ENCODE results near the gene CHURC1.
A peak's percentile ranks its signal among the peaks of the same experiment; 100 is the strongest.

The CHURC1 gene

DNA sequence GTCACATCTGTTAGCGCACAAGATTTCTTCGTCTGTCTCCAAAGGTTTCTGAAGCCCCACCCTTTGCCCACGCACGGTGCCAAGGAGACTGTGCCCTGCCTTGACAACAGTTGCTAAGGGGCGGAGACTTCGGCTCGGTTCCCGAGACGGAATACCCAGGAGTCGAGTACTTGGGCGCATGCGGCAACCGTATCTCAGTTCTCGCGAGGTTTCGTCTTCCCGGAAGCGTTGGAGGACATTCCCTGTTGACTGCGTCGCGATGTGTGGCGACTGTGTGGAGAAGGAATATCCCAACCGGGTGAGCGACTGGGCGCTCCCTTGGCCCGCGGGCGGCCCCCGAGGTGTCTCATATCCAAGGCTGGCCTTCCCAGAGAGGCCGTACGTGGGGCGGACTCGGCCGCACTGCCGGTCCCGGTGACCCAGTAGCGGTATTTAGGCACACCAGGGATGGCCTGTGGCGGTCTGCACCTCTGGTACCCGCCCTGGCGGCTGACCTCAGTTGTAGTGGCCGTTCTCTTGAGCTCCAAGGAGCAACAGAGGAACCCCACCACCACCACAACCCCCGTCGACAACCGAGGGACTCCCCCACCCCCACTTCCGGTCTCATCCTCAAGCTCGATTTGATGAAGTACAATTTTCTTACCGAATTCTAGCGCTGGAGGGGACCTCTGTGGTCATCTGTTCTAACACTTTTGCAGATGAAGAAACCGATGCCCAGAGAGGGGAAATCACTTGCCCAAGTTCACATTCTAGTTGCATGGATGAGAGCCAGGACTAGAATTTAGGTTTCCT is at the start of gene CHURC1:
Gene CHURC1 (plus strand): TSS at position 219 of the 792 bp plus-strand sequence. CDS start 41 bp downstream, at position 260.
- Histone ChIP-seq H3K9ac (ENCODE audit: low read length) (peak within 1 kb of the TSS; percentile 97), H3K4me3 (ENCODE audit: low read length) (peak within 1 kb of the TSS; percentile 95), H3K27me3 (replicated peaks; ENCODE audit: control insufficient read depth, insufficient read depth, low read length) (peaks cover 3% of the 10 kb centered on the region), H3K4me1 (ENCODE audit: control insufficient read depth, insufficient read depth, low read length) (peaks cover 42% of the 10 kb centered on the region), H3K36me3 (ENCODE audit: control insufficient read depth, insufficient read depth, low read length, severe bottlenecking) (no peaks in the 10 kb centered on the region), H3K9me3 (ENCODE audit: control insufficient read depth, low read length) (no peaks in the 10 kb centered on the region)
- DNase-seq (ENCODE audit: low read depth): peak; percentile 100

DNA sequence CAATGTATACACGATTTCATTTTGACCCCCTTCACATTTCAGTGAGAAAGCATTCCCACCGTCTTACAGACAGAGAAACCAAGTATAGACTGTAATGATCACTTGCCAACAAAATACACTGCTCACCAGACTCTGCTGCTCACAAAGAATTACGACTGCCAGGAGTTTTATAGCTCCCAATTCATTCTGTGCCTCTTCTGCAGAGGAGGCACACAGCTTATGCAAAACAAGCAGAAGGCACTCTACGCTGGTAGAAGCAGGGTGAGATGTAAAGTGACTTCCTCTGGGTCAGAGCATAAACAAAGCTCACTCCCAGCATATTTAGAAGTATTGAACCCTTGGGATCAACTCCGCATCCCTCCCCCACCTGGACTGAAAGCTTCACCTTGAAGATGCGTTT is 49.1 kb upstream of the CHURC1 start:
- peaks cover 69% of the 10 kb centered on the region for H3K27me3 ChIP-seq (replicated peaks; ENCODE audit: control insufficient read depth, insufficient read depth, low read length)
- no peaks in the 10 kb centered on the region for H3K4me1 ChIP-seq (ENCODE audit: control insufficient read depth, insufficient read depth, low read length)
- no peaks in the 10 kb centered on the region for H3K36me3 ChIP-seq (ENCODE audit: control insufficient read depth, insufficient read depth, low read length, severe bottlenecking)
- DNase-seq (ENCODE audit: low read depth): no peak
- no peak overlapping the region for H3K4me3 ChIP-seq (ENCODE audit: low read length)
- peaks cover 6% of the 10 kb centered on the region for H3K9me3 ChIP-seq (ENCODE audit: control insufficient read depth, low read length)
- H3K9ac ChIP-seq (ENCODE audit: low read length): no peak overlapping the region

DNA sequence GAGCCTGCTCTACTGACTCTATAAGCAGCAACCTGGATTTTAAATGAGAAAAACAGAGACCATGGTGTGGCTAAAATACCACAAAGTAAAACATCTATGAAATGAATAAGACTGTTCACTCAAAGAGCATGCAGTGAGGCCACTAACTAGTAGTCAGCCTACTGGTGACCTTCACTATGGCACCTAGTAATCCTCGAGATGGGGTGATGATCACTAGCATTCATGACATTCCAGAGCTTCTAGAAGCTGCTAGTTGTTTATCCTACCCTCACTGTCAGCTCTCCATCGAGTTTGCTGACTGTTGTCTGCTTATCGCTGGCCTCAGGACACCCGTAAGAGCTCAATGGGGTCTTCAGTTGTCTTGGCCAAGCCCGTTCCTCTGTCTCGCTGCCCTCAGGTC is 48.3 kb upstream of the CHURC1 start:
- Histone ChIP-seq H3K9me3 (ENCODE audit: control insufficient read depth, low read length) (peaks cover 6% of the 10 kb centered on the region), H3K9ac (ENCODE audit: low read length) (no peak overlapping the region), H3K4me1 (ENCODE audit: control insufficient read depth, insufficient read depth, low read length) (no peaks in the 10 kb centered on the region), H3K4me3 (ENCODE audit: low read length) (no peak overlapping the region), H3K27me3 (replicated peaks; ENCODE audit: control insufficient read depth, insufficient read depth, low read length) (peaks cover 68% of the 10 kb centered on the region), H3K36me3 (ENCODE audit: control insufficient read depth, insufficient read depth, low read length, severe bottlenecking) (no peaks in the 10 kb centered on the region)
- DNase-seq (ENCODE audit: low read depth): no peak

DNA sequence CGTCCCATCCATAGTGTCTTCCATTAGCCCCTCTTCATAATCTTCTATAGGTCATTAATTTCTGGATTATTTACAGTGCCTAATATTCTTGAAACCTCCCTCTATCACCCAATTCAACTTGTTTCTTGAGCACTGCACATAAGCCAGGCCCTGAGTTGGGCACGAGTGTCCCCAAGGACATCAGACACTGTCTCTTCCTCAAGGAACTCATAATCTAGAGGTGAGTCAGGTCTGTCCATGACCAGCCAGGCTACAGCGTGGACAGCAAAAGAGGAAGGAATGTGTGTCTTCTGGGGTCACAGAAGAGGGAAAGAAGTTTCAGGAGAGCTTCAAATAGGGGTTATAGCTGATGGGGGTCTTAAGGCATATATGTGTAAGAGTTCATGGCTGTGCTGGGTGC is 47.1 kb upstream of the CHURC1 start:
- no peak overlapping the region for H3K4me3 ChIP-seq (ENCODE audit: low read length)
- no peaks in the 10 kb centered on the region for H3K36me3 ChIP-seq (ENCODE audit: control insufficient read depth, insufficient read depth, low read length, severe bottlenecking)
- no peak for DNase-seq (ENCODE audit: low read depth)
- no peaks in the 10 kb centered on the region for H3K4me1 ChIP-seq (ENCODE audit: control insufficient read depth, insufficient read depth, low read length)
- no peak overlapping the region for H3K9ac ChIP-seq (ENCODE audit: low read length)
- peaks cover 60% of the 10 kb centered on the region for H3K27me3 ChIP-seq (replicated peaks; ENCODE audit: control insufficient read depth, insufficient read depth, low read length)
- peaks cover 7% of the 10 kb centered on the region for H3K9me3 ChIP-seq (ENCODE audit: control insufficient read depth, low read length)

DNA sequence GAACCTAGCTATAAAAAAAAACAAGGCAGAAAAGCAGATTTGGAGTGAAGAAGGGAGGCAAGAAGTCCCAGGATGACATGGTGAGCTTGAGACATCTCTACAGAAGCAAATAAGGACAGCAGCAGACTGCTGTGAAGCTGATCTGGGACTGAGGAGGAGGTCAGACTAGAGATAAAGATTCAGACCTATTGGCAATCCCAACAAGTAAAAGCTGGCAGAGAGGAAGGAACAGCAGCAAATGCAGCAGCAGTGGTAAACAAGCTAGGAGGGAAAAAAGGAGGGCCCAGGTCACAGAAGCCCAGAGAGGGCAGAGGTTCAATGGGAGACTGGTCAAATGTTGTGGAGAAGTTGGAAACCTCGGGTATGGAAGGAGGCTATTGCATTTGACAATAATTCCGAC is 45.9 kb upstream of the CHURC1 start:
- Histone ChIP-seq H3K4me3 (ENCODE audit: low read length) (no peak overlapping the region), H3K27me3 (replicated peaks; ENCODE audit: control insufficient read depth, insufficient read depth, low read length) (peaks cover 53% of the 10 kb centered on the region), H3K4me1 (ENCODE audit: control insufficient read depth, insufficient read depth, low read length) (no peaks in the 10 kb centered on the region), H3K9ac (ENCODE audit: low read length) (no peak overlapping the region), H3K36me3 (ENCODE audit: control insufficient read depth, insufficient read depth, low read length, severe bottlenecking) (no peaks in the 10 kb centered on the region), H3K9me3 (ENCODE audit: control insufficient read depth, low read length) (peaks cover 11% of the 10 kb centered on the region)
- DNase-seq (ENCODE audit: low read depth): no peak

DNA sequence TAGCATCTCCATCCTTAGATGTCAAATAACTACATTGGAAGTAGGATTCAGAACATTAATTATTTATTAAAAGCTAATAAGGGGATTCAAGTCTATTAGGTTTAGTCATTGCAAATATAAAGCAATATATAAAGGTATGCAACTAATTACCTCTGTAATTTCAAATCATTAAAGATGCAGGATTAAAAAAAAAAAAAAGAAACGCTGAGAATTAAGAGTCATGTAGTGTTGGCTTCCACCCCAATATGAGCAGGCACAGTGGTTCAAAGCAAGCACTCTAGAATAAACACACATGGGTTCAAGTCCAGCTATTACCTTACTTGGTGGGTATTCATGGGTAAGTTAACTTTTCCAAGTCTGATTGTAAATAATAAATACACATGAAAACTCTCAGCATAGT is 45.4 kb upstream of the CHURC1 start:
- Histone ChIP-seq H3K27me3 (replicated peaks; ENCODE audit: control insufficient read depth, insufficient read depth, low read length) (peaks cover 50% of the 10 kb centered on the region), H3K4me3 (ENCODE audit: low read length) (no peak overlapping the region), H3K9ac (ENCODE audit: low read length) (no peak overlapping the region), H3K36me3 (ENCODE audit: control insufficient read depth, insufficient read depth, low read length, severe bottlenecking) (no peaks in the 10 kb centered on the region), H3K4me1 (ENCODE audit: control insufficient read depth, insufficient read depth, low read length) (no peaks in the 10 kb centered on the region), H3K9me3 (ENCODE audit: control insufficient read depth, low read length) (peaks cover 11% of the 10 kb centered on the region)
- no peak for DNase-seq (ENCODE audit: low read depth)

DNA sequence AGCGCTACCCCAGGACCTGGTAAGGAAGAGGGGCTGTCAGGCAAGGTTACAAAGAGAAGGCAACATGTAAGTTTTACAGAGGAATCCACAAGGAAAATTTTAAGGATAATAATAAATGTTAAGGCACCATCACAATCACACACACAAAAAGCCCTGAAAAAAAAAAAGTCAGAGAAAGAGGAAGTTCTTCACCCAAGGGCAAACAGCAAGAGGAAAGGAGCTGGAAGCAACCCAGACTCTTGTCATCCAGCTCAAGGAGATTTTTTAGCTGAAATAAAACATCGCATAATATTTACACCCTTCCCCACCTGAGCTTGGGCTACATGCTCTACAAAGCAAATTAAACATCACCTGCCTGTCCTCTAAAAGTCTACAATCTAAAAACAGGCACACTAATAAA is 44.1 kb upstream of the CHURC1 start:
- H3K36me3 ChIP-seq (ENCODE audit: control insufficient read depth, insufficient read depth, low read length, severe bottlenecking): no peaks in the 10 kb centered on the region
- H3K4me3 ChIP-seq (ENCODE audit: low read length): no peak overlapping the region
- H3K4me1 ChIP-seq (ENCODE audit: control insufficient read depth, insufficient read depth, low read length): no peaks in the 10 kb centered on the region
- peaks cover 52% of the 10 kb centered on the region for H3K27me3 ChIP-seq (replicated peaks; ENCODE audit: control insufficient read depth, insufficient read depth, low read length)
- H3K9ac ChIP-seq (ENCODE audit: low read length): no peak overlapping the region
- H3K9me3 ChIP-seq (ENCODE audit: control insufficient read depth, low read length): peaks cover 5% of the 10 kb centered on the region
- no peak for DNase-seq (ENCODE audit: low read depth)

DNA sequence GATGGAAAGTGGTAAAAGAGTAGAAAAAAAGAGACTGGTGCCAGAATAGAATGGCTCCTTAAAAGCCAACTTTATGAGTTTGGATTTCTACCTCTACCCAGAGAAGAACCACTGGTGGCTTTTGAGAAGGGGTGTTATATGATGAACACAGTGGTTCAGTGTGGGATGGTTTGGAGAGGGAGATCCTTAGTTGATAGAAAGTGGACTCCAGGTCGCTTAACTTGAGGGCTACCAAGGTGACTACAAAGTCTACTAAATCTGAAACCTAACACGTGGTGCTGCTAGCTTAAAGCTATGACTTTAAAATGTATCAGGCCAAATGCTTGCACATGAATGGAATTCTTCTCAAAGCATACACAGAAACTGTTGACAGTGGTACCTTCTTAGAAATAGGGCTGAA is 42.9 kb upstream of the CHURC1 start:
- H3K27me3 ChIP-seq (replicated peaks; ENCODE audit: control insufficient read depth, insufficient read depth, low read length): peaks cover 51% of the 10 kb centered on the region
- no peaks in the 10 kb centered on the region for H3K36me3 ChIP-seq (ENCODE audit: control insufficient read depth, insufficient read depth, low read length, severe bottlenecking)
- DNase-seq (ENCODE audit: low read depth): no peak
- H3K4me3 ChIP-seq (ENCODE audit: low read length): no peak overlapping the region
- H3K4me1 ChIP-seq (ENCODE audit: control insufficient read depth, insufficient read depth, low read length): no peaks in the 10 kb centered on the region
- H3K9ac ChIP-seq (ENCODE audit: low read length): no peak overlapping the region
- peaks cover 5% of the 10 kb centered on the region for H3K9me3 ChIP-seq (ENCODE audit: control insufficient read depth, low read length)

DNA sequence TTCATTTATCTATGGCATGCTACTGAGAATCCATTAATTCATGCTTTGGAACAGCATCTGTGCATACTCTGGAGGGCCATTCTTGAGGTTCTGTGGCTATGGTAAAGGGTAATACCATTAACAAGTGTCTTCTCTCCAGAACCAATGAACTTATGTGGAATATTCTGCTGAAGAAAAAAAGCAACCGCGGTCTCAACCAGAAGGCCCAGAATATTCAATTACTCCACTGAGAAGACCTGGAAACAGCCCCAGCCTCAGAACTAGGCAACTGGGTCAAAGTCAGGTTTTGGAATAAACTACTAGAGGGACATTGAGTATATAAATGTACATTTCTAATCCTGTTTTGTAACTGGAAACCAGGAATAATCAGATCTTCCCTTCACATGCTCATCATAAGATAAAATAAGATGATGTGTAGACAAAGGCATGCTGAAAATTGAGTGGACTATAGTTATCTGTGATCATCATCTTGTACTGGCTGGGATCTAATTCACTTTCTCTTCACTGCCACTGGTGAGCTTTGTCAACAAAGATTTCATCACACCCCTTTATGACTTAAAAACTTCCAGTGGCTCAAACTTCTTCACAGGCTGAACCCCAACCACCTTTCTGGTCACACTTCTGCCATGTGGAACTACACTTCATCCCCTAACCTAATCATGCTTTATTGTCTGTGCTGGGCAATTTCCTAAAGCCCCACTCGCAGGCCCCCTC is 40.6 kb upstream of the CHURC1 start:
- Histone ChIP-seq H3K36me3 (ENCODE audit: control insufficient read depth, insufficient read depth, low read length, severe bottlenecking) (no peaks in the 10 kb centered on the region), H3K4me3 (ENCODE audit: low read length) (no peak overlapping the region), H3K9me3 (ENCODE audit: control insufficient read depth, low read length) (peaks cover 5% of the 10 kb centered on the region), H3K9ac (ENCODE audit: low read length) (no peak overlapping the region), H3K27me3 (replicated peaks; ENCODE audit: control insufficient read depth, insufficient read depth, low read length) (peaks cover 54% of the 10 kb centered on the region), H3K4me1 (ENCODE audit: control insufficient read depth, insufficient read depth, low read length) (no peaks in the 10 kb centered on the region)
- DNase-seq (ENCODE audit: low read depth): peak; percentile 16

DNA sequence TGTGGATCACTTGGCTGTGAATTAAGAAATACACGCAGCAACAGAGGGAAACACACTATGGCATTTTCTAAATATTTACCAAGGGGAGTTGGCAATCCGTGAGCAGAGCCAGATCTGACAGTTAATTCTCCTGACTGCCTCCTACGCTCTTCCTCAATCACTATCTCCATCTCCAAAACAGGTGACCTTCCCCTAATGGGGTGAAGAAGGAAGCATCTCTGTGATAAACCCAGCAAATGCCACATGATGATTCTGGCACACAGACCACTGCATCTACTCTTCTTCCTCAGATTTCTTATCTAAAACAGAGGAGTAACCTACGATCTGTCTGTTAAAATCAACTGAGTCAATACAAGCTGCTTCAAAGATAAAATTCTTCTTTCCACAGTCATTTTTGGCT is 38.9 kb upstream of the CHURC1 start:
- H3K4me3 ChIP-seq (ENCODE audit: low read length): no peak overlapping the region
- H3K9me3 ChIP-seq (ENCODE audit: control insufficient read depth, low read length): peaks cover 5% of the 10 kb centered on the region
- H3K36me3 ChIP-seq (ENCODE audit: control insufficient read depth, insufficient read depth, low read length, severe bottlenecking): no peaks in the 10 kb centered on the region
- DNase-seq (ENCODE audit: low read depth): no peak
- no peak overlapping the region for H3K9ac ChIP-seq (ENCODE audit: low read length)
- peaks cover 53% of the 10 kb centered on the region for H3K27me3 ChIP-seq (replicated peaks; ENCODE audit: control insufficient read depth, insufficient read depth, low read length)
- peaks cover 1% of the 10 kb centered on the region for H3K4me1 ChIP-seq (ENCODE audit: control insufficient read depth, insufficient read depth, low read length)

DNA sequence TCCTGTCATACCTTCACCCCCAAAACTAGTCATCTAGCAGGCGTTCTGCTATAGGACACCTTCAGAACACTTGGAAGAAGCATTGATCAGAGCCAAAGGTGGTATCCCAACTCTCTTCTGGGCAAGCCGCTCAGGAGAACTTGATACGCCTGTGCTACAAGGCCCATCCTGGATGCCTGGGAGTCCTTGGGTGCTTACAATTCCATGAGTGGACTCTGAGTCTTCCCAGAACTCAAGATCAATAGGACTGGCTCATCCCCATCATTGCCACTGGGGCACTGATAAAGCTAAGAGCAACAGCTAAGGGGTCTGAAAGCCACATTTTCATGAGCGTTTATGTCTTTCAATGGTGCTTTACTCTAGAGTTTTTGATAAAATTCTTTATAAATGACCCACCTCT is 36.4 kb upstream of the CHURC1 start:
- DNase-seq (ENCODE audit: low read depth): no peak
- Histone ChIP-seq H3K9me3 (ENCODE audit: control insufficient read depth, low read length) (no peaks in the 10 kb centered on the region), H3K4me3 (ENCODE audit: low read length) (no peak overlapping the region), H3K4me1 (ENCODE audit: control insufficient read depth, insufficient read depth, low read length) (peaks cover 3% of the 10 kb centered on the region), H3K36me3 (ENCODE audit: control insufficient read depth, insufficient read depth, low read length, severe bottlenecking) (no peaks in the 10 kb centered on the region), H3K27me3 (replicated peaks; ENCODE audit: control insufficient read depth, insufficient read depth, low read length) (peaks cover 68% of the 10 kb centered on the region), H3K9ac (ENCODE audit: low read length) (no peak overlapping the region)

Data from adipocyte (in vitro differentiated cells).